NT2/D1 (cell line): ENCODE data around the gene SLC1A2.

Source experiments
- DNase-seq: peaks from one replicate; pipeline ENCODE4 v3.0.0-alpha.2; 2011; ENCODE audit warnings: low read depth, low spot score
- H3K27me3 ChIP-seq: 2 replicates; pipeline ENCODE4 v1.6.0; 2011; ENCODE audit warnings: mild to moderate bottlenecking; ENCODE audit not compliant: insufficient read length, insufficient read depth
- H3K36me3 ChIP-seq: 2 replicates; pipeline ENCODE4 v1.6.1; 2011; ENCODE audit warnings: mild to moderate bottlenecking, low read length, mixed read lengths; ENCODE audit not compliant: insufficient read depth, insufficient read length
- H3K4me1 ChIP-seq: 2 replicates; pipeline ENCODE4 v1.5.1; 2011; ENCODE audit not compliant: insufficient read depth, insufficient read length
- H3K4me3 ChIP-seq: 2 replicates; pipeline ENCODE4 v1.5.1; 2011; ENCODE audit warnings: low read depth; ENCODE audit not compliant: insufficient read length
- H3K9ac ChIP-seq: 2 replicates; pipeline ENCODE4 v1.6.0; 2011; ENCODE audit warnings: low read depth; ENCODE audit not compliant: insufficient read length
- H3K9me3 ChIP-seq: 2 replicates; pipeline ENCODE4 v1.5.1; 2011; ENCODE audit warnings: mild to moderate bottlenecking, low read length; ENCODE audit not compliant: insufficient read depth
- SUZ12 ChIP-seq: IDR thresholded peaks from 2 replicates; pipeline ENCODE4 v1.6.1; 2011; ENCODE audit not compliant: insufficient read length, insufficient read depth; ENCODE audit errors: extremely low read depth
- YY1 ChIP-seq: IDR thresholded peaks from 2 replicates; pipeline ENCODE4 v1.6.1; 2011; ENCODE audit not compliant: insufficient read length, insufficient read depth
- ZNF274 ChIP-seq: IDR thresholded peaks from 2 replicates; pipeline ENCODE4 v1.6.1; 2011; ENCODE audit warnings: mild to moderate bottlenecking, low read depth, low read length

Gene SLC1A2

GRCh38 chr11:35383953-35384352 is 35.4 kb downstream of the SLC1A2 start:
- Histone ChIP-seq H3K4me3 (no peak overlapping the region), H3K27me3 (no peaks in the 10 kb centered on the region), H3K9ac (no peak overlapping the region), H3K36me3 (no peaks in the 10 kb centered on the region), H3K9me3 (no peaks in the 10 kb centered on the region), H3K4me1 (no peaks in the 10 kb centered on the region)
- TF ChIP-seq SUZ12, result no peak
- TF ChIP-seq YY1, result no peak
- TF ChIP-seq ZNF274, result no peak
- DNase-seq, result no peak

GRCh38 chr11:35381709-35382322 is 37.5 kb downstream of the SLC1A2 start:
- no peak for TF ChIP-seq YY1
- no peak for TF ChIP-seq ZNF274
- no peak for TF ChIP-seq SUZ12
- H3K9ac ChIP-seq, result no peak overlapping the region
- no peaks in the 10 kb centered on the region for H3K27me3 ChIP-seq
- no peaks in the 10 kb centered on the region for H3K9me3 ChIP-seq
- no peaks in the 10 kb centered on the region for H3K4me1 ChIP-seq
- H3K4me3 ChIP-seq, result no peak overlapping the region
- no peaks in the 10 kb centered on the region for H3K36me3 ChIP-seq
- DNase-seq, result no peak

- no peaks in the 10 kb centered on the region for H3K27me3 ChIP-seq
- H3K4me1 ChIP-seq, result no peaks in the 10 kb centered on the region
- H3K4me3 ChIP-seq, result no peak overlapping the region
- no peak for DNase-seq
- H3K9me3 ChIP-seq, result no peaks in the 10 kb centered on the region
- H3K9ac ChIP-seq, result no peak overlapping the region
- TF ChIP-seq SUZ12, result no peak
- no peak for TF ChIP-seq ZNF274
- TF ChIP-seq YY1, result no peak
- H3K36me3 ChIP-seq, result no peaks in the 10 kb centered on the region
Measured at GRCh38 chr11:35380603-35381002, 38.8 kb downstream of the SLC1A2 start.

- Histone ChIP-seq H3K36me3 (no peaks in the 10 kb centered on the region), H3K4me3 (no peak overlapping the region), H3K9me3 (no peaks in the 10 kb centered on the region), H3K9ac (no peak overlapping the region), H3K27me3 (no peaks in the 10 kb centered on the region), H3K4me1 (no peaks in the 10 kb centered on the region)
- DNase-seq, result no peak
- no peak for TF ChIP-seq ZNF274
- TF ChIP-seq SUZ12, result no peak
- no peak for TF ChIP-seq YY1
Measured at GRCh38 chr11:35377262-35377661, 42.1 kb downstream of the SLC1A2 start.

- Histone ChIP-seq H3K4me1 (no peaks in the 10 kb centered on the region), H3K9me3 (no peaks in the 10 kb centered on the region), H3K4me3 (no peak overlapping the region), H3K27me3 (no peaks in the 10 kb centered on the region), H3K9ac (no peak overlapping the region), H3K36me3 (no peaks in the 10 kb centered on the region)
- no peak for DNase-seq
- TF ChIP-seq ZNF274 (no peak), YY1 (no peak), SUZ12 (no peak)
Measured at GRCh38 chr11:35376613-35377012, 42.7 kb downstream of the SLC1A2 start.

- Histone ChIP-seq H3K36me3 (no peaks in the 10 kb centered on the region), H3K4me3 (no peak overlapping the region), H3K9ac (no peak overlapping the region), H3K27me3 (no peaks in the 10 kb centered on the region), H3K9me3 (no peaks in the 10 kb centered on the region), H3K4me1 (no peaks in the 10 kb centered on the region)
- DNase-seq, result no peak
- no peak for TF ChIP-seq SUZ12
- TF ChIP-seq ZNF274, result no peak
- TF ChIP-seq YY1, result no peak
Measured at GRCh38 chr11:35376118-35376510, 43.2 kb downstream of the SLC1A2 start.

GRCh38 chr11:35375332-35376117 is 43.8 kb downstream of the SLC1A2 start:
- Histone ChIP-seq H3K4me3 (no peak overlapping the region), H3K36me3 (no peaks in the 10 kb centered on the region), H3K9me3 (no peaks in the 10 kb centered on the region), H3K27me3 (no peaks in the 10 kb centered on the region), H3K9ac (no peak overlapping the region), H3K4me1 (no peaks in the 10 kb centered on the region)
- no peak for TF ChIP-seq ZNF274
- no peak for TF ChIP-seq YY1
- TF ChIP-seq SUZ12, result no peak
- no peak for DNase-seq
